H9 (cell line): ENCODE measurements around the gene HLA-E. TPM values are rescaled to one million over a fixed set of nuclear protein-coding genes. Genes with fewer than 3 reads are reported as not detected.

Source experiments
- DNase-seq: peaks from one replicate; pipeline ENCODE4 v3.0.0-alpha.2; 2017
- H2AFZ ChIP-seq: one replicate; pipeline ENCODE4 v1.6.1; 2013; ENCODE audit warnings: mild to moderate bottlenecking, low read length, control low read depth, moderate library complexity
- H2AK5ac ChIP-seq: 2 replicates; pipeline ENCODE4 v1.6.1; 2013; ENCODE audit warnings: low read length, control low read depth, mixed read lengths; ENCODE audit not compliant: insufficient read length
- H2BK120ac ChIP-seq: one replicate; pipeline ENCODE4 v1.6.1; 2013; ENCODE audit warnings: low read depth, mild to moderate bottlenecking, low read length, control low read depth, inconsistent platforms; ENCODE audit not compliant: poor library complexity, severe bottlenecking
- H2BK12ac ChIP-seq: 2 replicates; pipeline ENCODE4 v1.6.1; 2013; ENCODE audit warnings: low read length, control low read depth, mixed read lengths, low read depth; ENCODE audit not compliant: insufficient read length
- H2BK15ac ChIP-seq: 2 replicates; pipeline ENCODE4 v1.6.1; 2013; ENCODE audit warnings: low read depth, low read length, control low read depth
- H2BK20ac ChIP-seq: one replicate; pipeline ENCODE4 v1.6.1; 2013; ENCODE audit warnings: low read depth, mild to moderate bottlenecking, low read length, control low read depth, inconsistent platforms; ENCODE audit not compliant: poor library complexity, severe bottlenecking
- H2BK5ac ChIP-seq: 2 replicates; pipeline ENCODE4 v1.6.1; 2013; ENCODE audit warnings: low read length, control low read depth, mixed read lengths; ENCODE audit not compliant: insufficient read length
- H3K14ac ChIP-seq: 2 replicates; pipeline ENCODE4 v1.6.1; 2013; ENCODE audit warnings: low read length, control low read depth; ENCODE audit not compliant: insufficient read depth
- H3K18ac ChIP-seq: 2 replicates; pipeline ENCODE4 v1.6.1; 2013; ENCODE audit warnings: low read depth, mild to moderate bottlenecking, mixed read lengths, low read length, control low read depth; ENCODE audit not compliant: insufficient read length
- H3K23ac ChIP-seq: 2 replicates; pipeline ENCODE4 v1.6.1; 2013; ENCODE audit warnings: low read length, control low read depth, mixed read lengths, low read depth; ENCODE audit not compliant: insufficient read length
- H3K23me2 ChIP-seq: 2 replicates; pipeline ENCODE4 v1.6.1; 2013; ENCODE audit warnings: low read depth, mild to moderate bottlenecking, mixed read lengths, low read length, control low read depth; ENCODE audit not compliant: insufficient read length, poor library complexity, severe bottlenecking
- H3K27ac ChIP-seq: 2 replicates; pipeline ENCODE4 v1.5.1; 2013; ENCODE audit warnings: low read length, control low read depth, mixed read lengths, low read depth; ENCODE audit not compliant: insufficient read length
- H3K27me3 ChIP-seq: 2 replicates; pipeline ENCODE4 v1.6.1; 2013; ENCODE audit warnings: low read length, control low read depth, inconsistent platforms; ENCODE audit not compliant: insufficient read depth
- H3K4ac ChIP-seq: 2 replicates; pipeline ENCODE4 v1.6.1; 2013; ENCODE audit warnings: low read depth, mild to moderate bottlenecking, control low read depth, inconsistent platforms, low read length, moderate library complexity
- H3K4me1 ChIP-seq: 2 replicates; pipeline ENCODE4 v1.6.1; 2013; ENCODE audit warnings: low read length, control low read depth, inconsistent platforms; ENCODE audit not compliant: insufficient read depth
- H3K4me2 ChIP-seq: 2 replicates; pipeline ENCODE4 v1.6.1; 2013; ENCODE audit warnings: low read length, control low read depth, mixed read lengths; ENCODE audit not compliant: insufficient read length, insufficient read depth
- H3K56ac ChIP-seq: 2 replicates; pipeline ENCODE4 v1.6.1; 2013; ENCODE audit warnings: low read depth, mild to moderate bottlenecking, mixed read lengths, low read length, control low read depth; ENCODE audit not compliant: insufficient read length
- H3K79me1 ChIP-seq: 2 replicates; pipeline ENCODE4 v1.6.1; 2013; ENCODE audit warnings: low read depth, mild to moderate bottlenecking, moderate library complexity, low read length, control low read depth, inconsistent platforms; ENCODE audit not compliant: insufficient read depth, poor library complexity, severe bottlenecking
- H3K79me2 ChIP-seq: 2 replicates; pipeline ENCODE4 v1.6.1; 2013; ENCODE audit warnings: low read length, control low read depth, inconsistent platforms; ENCODE audit not compliant: insufficient read depth
- H3K9ac ChIP-seq: 2 replicates; pipeline ENCODE4 v1.6.1; 2013; ENCODE audit warnings: low read length, control low read depth, mixed read lengths; ENCODE audit not compliant: insufficient read length; ENCODE audit errors: extremely low read depth
- H3K9me3 ChIP-seq: one replicate; pipeline ENCODE4 v1.6.1; 2013; ENCODE audit warnings: low read depth, low read length, inconsistent platforms; ENCODE audit not compliant: control insufficient read depth
- H3T11ph ChIP-seq: one replicate; pipeline ENCODE4 v1.6.1; 2013; ENCODE audit warnings: mild to moderate bottlenecking, low read length, control low read depth, inconsistent platforms
- H4K20me1 ChIP-seq: one replicate; pipeline ENCODE4 v1.6.1; 2013; ENCODE audit not compliant: control insufficient read depth, insufficient read length, insufficient read depth
- H4K5ac ChIP-seq: 2 replicates; pipeline ENCODE4 v1.6.1; 2013; ENCODE audit warnings: low read depth, mild to moderate bottlenecking, mixed read lengths, low read length, control low read depth; ENCODE audit not compliant: insufficient read length
- H4K8ac ChIP-seq: replicated peaks from 2 replicates; pipeline ENCODE4 v1.6.1; 2013; ENCODE audit warnings: low read length, control low read depth, mixed read lengths, low read depth; ENCODE audit not compliant: insufficient read length
- H4K91ac ChIP-seq: 2 replicates; pipeline ENCODE4 v1.6.1; 2013; ENCODE audit warnings: low read depth, mild to moderate bottlenecking, moderate library complexity, mixed read lengths, low read length, control low read depth; ENCODE audit not compliant: insufficient read length
- H3K27ac Mint-ChIP-seq, 3 experiments: 2 replicates in 2 of 3; 3 replicates in 1 of 3; pipeline ENCODE4 v1.8.0; 2020 to 2021; ENCODE audit warnings: mixed read lengths in 3 of 3, mild to moderate bottlenecking in 1 of 3, moderate library complexity in 1 of 3
- H3K27me3 Mint-ChIP-seq: 2 replicates; pipeline ENCODE4 v1.8.0; 2021; ENCODE audit warnings: low read depth, mild to moderate bottlenecking, moderate library complexity, mixed read lengths
- H3K36me3 Mint-ChIP-seq, 3 experiments: 2 replicates in 2 of 3; 3 replicates in 1 of 3; pipeline ENCODE4 v1.8.0; 2020 to 2021; ENCODE audit warnings: low read depth in 3 of 3, mixed read lengths in 3 of 3; ENCODE audit not compliant: insufficient read depth in 1 of 3
- H3K4me1 Mint-ChIP-seq, 2 experiments: 2 replicates each; pipeline ENCODE4 v1.8.0; 2020; ENCODE audit warnings: mixed read lengths in 2 of 2
- H3K4me3 Mint-ChIP-seq, 2 experiments: 2 replicates in 1 of 2; 3 replicates in 1 of 2; pipeline ENCODE4 v1.8.0; 2020 to 2021; ENCODE audit warnings: mild to moderate bottlenecking in 2 of 2, mixed read lengths in 2 of 2, moderate library complexity in 1 of 2
- H3K9me3 Mint-ChIP-seq, 2 experiments: 2 replicates in 1 of 2; 3 replicates in 1 of 2; pipeline ENCODE4 v1.8.0; 2020; ENCODE audit warnings: mild to moderate bottlenecking in 2 of 2, mixed read lengths in 2 of 2, moderate library complexity in 1 of 2
- WGBS: extraction: QIAGEN DNeasy Blood & Tissue Kit; methylation state at CpG from one replicate; pipeline ENCODE4 v1.1.7; 2013; ENCODE audit warnings: missing lambda C conversion rate, low lambda C conversion rate, mixed read lengths; ENCODE audit not compliant: insufficient read length; ENCODE audit errors: extremely low coverage; 5-methylcytosine and 5-hydroxymethylcytosine counted together
- total RNA-seq: library from RNA; stranded (reverse); gene quantifications from 2 replicates; pipeline ENCODE4 v1.2.1, GENCODE V29; 2021
- TF ChIP-seq, protein P1 (sequence below): fragments of 200-600 bp; sonication (generic); conservative IDR thresholded peaks from 3 replicates; pipeline ENCODE4 v1.8.0; 2021; ENCODE audit warnings: antibody characterized with exemption, mild to moderate bottlenecking

HLA-E gene
- total RNA-seq, 1 experiment from 2014 or later, result 28.1 TPM

DNA sequence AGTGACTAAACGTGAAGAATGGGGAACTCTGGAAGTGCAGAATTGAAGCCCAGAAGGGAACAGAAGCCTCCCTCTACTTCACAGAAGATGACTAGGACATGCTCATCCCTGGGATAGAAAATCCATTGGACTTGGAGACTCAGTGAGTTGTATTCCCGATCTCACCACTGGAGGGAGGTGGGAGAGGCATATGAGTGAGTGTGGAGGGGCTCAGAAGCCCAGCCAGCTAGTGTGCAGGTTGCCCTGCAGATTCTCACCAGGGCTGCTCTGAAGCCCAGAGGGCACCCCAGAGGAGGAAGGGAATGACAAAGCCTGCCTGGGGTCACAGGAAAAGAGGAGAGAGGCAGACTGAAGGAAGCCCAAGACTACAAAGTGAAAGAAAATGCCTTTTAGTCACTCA is 42.1 kb upstream of the HLA-E start:
- Histone ChIP-seq H2BK12ac (no peak overlapping the region), H3K23ac (no peak overlapping the region), H2BK20ac (no peak overlapping the region), H3K27me3 (peaks cover 5% of the 10 kb centered on the region; the same call in 1 of the 2 replicates), H3K9ac (no peak overlapping the region), H2BK120ac (no peak overlapping the region), H3K4me2 (no peak overlapping the region), H3K4me1 (no peaks in the 10 kb centered on the region; the same call in 1 of the 2 replicates), H3K9me3 (no peaks in the 10 kb centered on the region), H2BK15ac (no peak overlapping the region), H3K14ac (no peak overlapping the region), H2AK5ac (no peak overlapping the region), H4K5ac (no peak overlapping the region), H3T11ph (no peak overlapping the region), H3K79me2 (no peaks in the 10 kb centered on the region), H2BK5ac (no peak overlapping the region), H3K27ac (no peak overlapping the region), H3K56ac (no peak overlapping the region), H3K18ac (no peak overlapping the region), H4K8ac (no peak overlapping the region), H3K4ac (no peak overlapping the region), H4K20me1 (no peaks in the 10 kb centered on the region), H3K23me2 (peaks cover 4% of the 10 kb centered on the region), H3K79me1 (no peaks in the 10 kb centered on the region), H4K91ac (no peak overlapping the region), H2AFZ (no peak overlapping the region)
- H3K4me3 Mint-ChIP-seq, result no peak overlapping the region
- TF ChIP-seq, protein P1, sequence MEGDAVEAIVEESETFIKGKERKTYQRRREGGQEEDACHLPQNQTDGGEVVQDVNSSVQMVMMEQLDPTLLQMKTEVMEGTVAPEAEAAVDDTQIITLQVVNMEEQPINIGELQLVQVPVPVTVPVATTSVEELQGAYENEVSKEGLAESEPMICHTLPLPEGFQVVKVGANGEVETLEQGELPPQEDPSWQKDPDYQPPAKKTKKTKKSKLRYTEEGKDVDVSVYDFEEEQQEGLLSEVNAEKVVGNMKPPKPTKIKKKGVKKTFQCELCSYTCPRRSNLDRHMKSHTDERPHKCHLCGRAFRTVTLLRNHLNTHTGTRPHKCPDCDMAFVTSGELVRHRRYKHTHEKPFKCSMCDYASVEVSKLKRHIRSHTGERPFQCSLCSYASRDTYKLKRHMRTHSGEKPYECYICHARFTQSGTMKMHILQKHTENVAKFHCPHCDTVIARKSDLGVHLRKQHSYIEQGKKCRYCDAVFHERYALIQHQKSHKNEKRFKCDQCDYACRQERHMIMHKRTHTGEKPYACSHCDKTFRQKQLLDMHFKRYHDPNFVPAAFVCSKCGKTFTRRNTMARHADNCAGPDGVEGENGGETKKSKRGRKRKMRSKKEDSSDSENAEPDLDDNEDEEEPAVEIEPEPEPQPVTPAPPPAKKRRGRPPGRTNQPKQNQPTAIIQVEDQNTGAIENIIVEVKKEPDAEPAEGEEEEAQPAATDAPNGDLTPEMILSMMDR, result peak; percentile 71
- no peak overlapping the region; a peak in 1 of 7 replicates for H3K27ac Mint-ChIP-seq
- H3K9me3 Mint-ChIP-seq, result no peaks in the 10 kb centered on the region
- H3K4me1 Mint-ChIP-seq, result peaks cover 11 to 17% of the 10 kb centered on the region in 2 experiments
- DNase-seq, result peak; percentile 83
- H3K27me3 Mint-ChIP-seq, result peaks cover 91% of the 10 kb centered on the region
- no peaks in the 10 kb centered on the region; a peak in 1 of 7 replicates for H3K36me3 Mint-ChIP-seq
- no CpG with 5 or more reads among the region's 2 CpGs for WGBS
